ENCODE results near the gene GALP.

- TF ChIP-seq CTCF (IDR thresholded peaks at IDR 0.05) (no peak), POLR2A (IDR thresholded peaks at IDR 0.05) (no peak)
Measured at GRCh38 chr19:56141417-56141993, 34.3 kb upstream of the GALP start.

All from right lobe of liver (tissue), 4 donors.